ENCODE measurements around the gene GRIK3. TPM values are rescaled to one million over a fixed set of nuclear protein-coding genes. Genes with fewer than 3 reads are reported as not detected.
"Not testable (repeated sequence)": the region's sequence is repeated elsewhere in the genome, so short reads cannot be mapped to it uniquely, and the experiment has no call there.

Gene GRIK3
- total RNA-seq: not detected in 2 replicates

DNA sequence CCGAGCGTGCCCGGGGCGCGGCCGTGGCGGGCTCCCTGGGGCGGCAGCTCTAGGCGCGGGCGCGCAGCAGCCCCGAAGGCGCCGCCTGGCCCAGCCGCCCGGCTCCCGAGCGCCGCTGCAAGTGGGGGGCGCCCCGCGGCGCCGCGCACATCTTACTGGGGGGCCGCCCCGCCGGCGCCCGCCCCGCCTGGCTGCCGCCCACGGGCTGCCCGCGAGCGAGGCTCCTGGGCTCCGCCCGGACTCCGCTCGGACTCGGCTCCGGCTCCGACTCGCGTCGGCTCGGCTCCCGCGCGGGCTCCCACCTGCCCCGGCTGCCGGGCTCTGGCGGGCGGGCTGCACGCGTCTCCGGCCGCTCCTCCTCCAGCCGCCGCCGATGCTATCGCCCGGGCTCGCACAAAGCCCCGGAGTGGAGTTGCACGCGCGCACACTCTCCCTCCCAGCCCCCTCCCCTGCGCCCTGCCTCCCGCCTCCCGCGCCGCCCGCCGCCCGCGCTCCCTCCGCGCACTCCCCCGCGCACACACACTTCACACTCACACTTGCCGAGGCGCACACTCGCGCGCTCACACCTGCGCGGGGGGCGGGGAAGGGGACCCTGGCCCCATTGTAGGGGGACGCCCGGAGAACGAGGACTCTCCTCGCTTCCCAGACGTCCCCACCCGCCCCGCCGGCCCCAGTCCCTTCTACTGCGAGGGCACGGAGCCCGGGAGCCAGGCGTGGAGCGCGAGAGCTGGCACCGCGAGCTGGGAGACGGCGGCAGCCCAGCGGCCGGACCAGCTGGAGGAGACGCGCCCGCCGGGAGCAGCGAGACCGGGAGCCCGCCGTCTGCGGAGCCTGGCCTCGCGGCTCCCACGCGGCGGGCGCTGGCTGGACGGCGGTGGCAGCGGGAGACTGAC, at the start of gene GRIK3:
Gene GRIK3 (minus strand): TSS at position 395 of the 893 bp plus-strand sequence. CDS start 407 bp downstream, outside the sequence.
- intact Hi-C loops (cut with micrococcal nuclease): no loop called here

DNA sequence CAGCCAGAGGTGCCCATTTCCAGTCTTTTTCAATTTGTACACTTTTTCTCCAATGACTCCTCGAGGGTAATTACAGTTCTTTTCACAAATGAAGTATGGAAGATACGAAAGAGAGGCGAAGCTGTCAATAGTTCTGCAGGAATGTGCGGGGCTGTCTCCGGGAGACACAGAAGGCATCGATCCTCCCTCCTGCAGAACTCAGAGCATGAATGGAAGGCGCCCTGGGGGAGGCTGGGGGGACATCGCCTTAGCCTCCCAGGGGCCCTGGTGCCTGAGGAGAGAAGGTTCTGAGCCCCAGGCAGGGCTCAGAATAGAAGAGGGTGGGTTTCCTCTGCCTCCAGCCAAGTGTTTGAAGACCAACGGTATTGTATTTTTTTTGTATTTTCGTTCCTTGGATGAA, 49.7 kb upstream of the GRIK3 start:
- intact Hi-C loops (cut with micrococcal nuclease): no loop called here

DNA sequence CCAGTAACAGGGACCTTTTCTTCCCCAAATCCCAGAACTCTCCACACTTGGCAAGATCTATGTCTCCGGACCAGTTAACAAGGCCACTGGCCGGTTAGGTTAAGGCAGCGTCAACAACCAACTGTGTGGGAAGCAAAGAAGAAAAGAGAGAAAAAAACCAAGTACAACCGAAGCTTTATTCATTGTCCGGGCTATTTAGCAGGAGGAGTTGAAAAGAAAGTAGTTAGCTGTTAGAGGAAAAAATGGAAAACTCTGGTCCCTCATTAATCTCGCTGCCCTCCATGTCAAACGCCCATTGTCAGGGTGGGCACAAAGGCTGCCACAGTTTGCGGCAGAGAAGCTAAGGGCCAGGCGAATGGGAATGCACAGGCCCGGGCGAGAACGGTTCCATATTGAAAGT, 49.3 kb upstream of the GRIK3 start:
- intact Hi-C loops (cut with micrococcal nuclease): no loop called here

GRCh38 chr1:37080296-37080986, 46.1 kb upstream of the GRIK3 start:
- intact Hi-C loops (cut with micrococcal nuclease): not testable (repeated sequence)

DNA sequence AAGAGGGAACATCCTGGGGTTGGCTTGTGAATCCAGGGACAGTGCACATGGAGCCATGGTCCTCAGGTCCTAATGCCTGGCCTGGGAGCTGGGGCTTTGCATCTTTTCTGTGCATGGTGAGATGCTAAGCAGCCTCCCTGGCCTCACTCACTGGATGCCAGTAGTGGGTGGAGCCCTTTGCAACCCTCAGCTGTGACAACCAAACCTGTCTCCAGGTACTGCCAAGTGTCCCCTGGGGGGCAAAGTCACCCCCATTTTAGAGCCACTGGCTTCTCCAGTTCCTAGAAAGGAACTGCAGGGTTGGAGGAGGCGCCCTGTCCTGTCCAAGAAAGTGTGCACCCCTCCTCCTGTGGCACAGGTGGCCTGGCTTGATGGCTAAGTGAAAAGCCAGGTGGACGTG, 44.6 kb upstream of the GRIK3 start:
- intact Hi-C loops (cut with micrococcal nuclease): no loop called here

GRCh38 chr1:37076168-37076567, 41.9 kb upstream of the GRIK3 start:
- intact Hi-C loops (cut with micrococcal nuclease): no loop called here

GRCh38 chr1:37073854-37074379, 39.6 kb upstream of the GRIK3 start:
- intact Hi-C loops (cut with micrococcal nuclease): no loop called here

DNA sequence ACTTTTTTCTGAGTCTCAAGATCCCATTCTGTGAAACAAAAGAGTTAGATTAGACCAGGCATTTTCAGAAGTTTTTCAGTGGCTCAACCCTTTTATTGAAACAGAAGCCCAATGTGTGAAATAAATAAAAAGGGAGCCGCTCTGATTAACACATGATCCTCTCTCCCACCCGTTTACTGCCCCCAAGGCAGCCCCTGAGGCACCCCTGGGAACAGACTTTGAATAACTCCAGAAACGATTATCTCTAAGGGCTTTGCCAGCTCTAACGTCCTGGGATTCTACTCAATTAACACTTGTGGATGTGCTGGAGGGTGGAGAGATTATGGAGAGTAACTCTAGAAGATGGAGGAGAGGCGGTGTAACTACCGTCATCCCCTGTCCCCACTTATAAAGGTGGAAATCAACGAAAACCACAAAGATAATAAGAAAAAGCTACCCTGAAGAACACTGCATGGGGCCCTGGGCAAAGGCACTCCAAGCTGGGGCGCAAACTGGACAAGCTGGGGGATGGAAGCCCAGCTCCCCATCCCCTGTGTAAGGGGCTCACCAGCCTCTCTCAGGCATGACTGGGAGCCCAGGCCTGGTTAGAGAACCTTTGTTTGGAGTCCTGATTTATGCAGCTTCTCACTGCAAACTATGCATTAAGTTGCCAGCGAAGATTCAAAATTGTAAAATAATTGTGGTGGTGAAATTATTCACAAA, 39.0 kb upstream of the GRIK3 start:
- intact Hi-C loops (cut with micrococcal nuclease): no loop called here

- intact Hi-C loops (cut with micrococcal nuclease): no loop called here
These were observed 37.5 kb upstream of the GRIK3 start for GRCh38 chr1:37071829-37072228.

DNA sequence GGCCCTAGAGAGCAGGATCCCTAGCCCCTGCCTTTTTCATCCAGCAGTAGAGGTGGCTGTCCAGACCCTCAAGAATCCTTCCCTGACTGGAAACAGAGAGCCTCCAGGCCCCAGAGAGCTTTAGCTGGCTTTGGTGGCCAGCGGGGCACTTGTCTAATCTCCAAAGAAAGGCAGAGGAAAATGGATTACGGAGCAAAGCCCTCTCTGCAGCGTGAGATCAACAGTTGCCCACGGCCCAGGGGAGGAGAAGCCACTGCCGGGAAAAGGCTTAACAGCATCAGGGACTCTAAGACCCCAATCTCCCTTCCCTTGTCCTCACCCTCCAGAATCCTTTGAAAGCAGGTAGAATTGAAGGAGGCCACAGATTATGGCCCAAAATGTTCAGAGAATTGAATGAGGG, 35.8 kb upstream of the GRIK3 start:
- intact Hi-C loops (cut with micrococcal nuclease): no loop called here

GRCh38 chr1:37069406-37069805, 35.1 kb upstream of the GRIK3 start:
- intact Hi-C loops (cut with micrococcal nuclease): no loop called here

- intact Hi-C loops (cut with micrococcal nuclease): no loop called here
These were observed 34.6 kb upstream of the GRIK3 start for GRCh38 chr1:37068897-37069296.

GRCh38 chr1:37068260-37068659, 33.9 kb upstream of the GRIK3 start:
- intact Hi-C loops (cut with micrococcal nuclease): no loop called here

DNA sequence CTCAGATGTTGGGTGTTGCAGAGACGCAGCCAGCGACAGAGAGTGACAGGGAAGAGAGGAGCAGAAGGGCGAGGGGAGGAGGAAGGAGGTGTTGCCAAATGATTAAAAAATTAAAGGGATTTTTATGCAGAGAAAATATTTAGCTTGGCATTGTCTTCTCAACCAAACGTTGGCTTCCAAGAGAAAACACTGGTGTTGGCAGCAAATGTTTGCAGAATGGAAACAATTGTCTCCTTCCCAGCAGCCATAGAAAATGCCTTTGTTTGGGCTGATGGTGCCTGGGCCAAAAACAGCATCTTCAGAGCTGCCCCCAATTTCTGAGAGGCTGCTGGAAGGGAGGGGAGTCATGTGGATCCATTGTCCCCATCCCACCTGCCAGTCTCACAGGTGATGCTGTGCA, 29.7 kb upstream of the GRIK3 start:
- intact Hi-C loops (cut with micrococcal nuclease): no loop called here

DNA sequence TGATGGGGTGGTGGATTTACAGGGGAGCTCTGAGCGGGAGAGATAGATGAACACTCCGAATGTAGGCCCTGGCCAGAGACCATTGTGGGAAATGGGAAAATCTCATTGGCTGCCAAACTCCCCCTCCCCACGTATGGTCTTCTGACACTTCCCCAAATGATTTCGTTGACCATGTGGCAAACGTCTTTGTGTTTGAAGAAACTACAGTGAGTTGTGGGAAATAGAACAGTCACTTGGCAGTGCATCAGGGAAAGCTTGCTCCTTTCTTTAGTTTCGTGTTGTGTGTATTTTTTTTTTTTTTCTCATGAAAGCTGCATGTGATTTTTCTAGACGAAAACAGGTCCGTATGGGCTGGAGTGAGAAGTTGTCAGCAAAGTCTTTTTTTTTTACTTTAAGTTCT, 25.0 kb upstream of the GRIK3 start:
- intact Hi-C loops (cut with micrococcal nuclease): no loop called here

DNA sequence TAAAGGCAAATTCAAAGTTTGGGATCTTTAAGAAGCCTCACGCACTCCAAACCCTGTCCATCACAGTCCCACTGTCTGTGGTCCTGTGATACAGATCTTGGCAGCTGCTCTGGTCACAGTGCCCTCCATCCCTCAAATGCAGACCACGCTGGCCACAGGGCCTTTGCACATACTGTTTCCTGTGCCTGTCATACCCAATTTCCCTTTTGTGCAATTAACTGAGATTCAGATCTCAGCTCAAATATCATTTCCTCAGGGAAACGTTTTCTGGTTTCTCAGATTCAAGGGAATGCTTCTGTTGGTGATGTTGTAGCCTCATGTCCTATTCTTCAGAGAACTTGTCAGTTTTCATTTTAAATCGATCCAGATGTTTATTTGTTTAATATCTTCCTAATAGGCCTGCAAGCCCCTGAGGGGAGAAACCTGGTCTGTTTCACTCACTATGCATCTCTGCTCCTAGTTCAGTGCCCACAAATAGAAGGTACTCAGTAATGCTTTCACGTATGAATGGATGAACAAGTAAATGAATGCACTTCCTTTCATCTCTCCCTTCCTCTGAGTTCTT, 24.2 kb upstream of the GRIK3 start:
- intact Hi-C loops (cut with micrococcal nuclease): no loop called here

- intact Hi-C loops (cut with micrococcal nuclease): no loop called here
These were observed 22.0 kb upstream of the GRIK3 start for GRCh38 chr1:37056325-37056724.

- intact Hi-C loops (cut with micrococcal nuclease): no loop called here
These were observed 21.3 kb upstream of the GRIK3 start for GRCh38 chr1:37055631-37056030.

DNA sequence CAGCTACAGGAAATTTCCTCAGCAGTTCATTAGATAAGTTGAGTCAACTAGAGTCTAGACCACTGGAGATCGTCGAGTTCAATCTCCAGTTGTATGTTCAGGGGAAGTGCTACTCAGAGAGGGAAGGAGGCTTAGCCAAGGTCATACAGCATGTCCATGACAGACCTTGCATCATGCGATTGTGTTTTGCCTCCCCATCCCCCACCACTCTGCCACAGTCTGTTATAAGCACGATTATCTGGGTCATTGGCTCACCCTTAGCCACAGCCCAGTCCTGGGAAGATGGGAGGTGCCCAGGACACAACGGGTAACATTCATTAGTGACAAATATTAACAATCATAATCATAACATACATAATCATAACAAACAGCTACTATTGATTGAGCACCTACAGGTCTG, 18.9 kb upstream of the GRIK3 start:
- intact Hi-C loops (cut with micrococcal nuclease): no loop called here

- intact Hi-C loops (cut with micrococcal nuclease): no loop called here
These were observed 17.8 kb upstream of the GRIK3 start for GRCh38 chr1:37052120-37052519.

DNA sequence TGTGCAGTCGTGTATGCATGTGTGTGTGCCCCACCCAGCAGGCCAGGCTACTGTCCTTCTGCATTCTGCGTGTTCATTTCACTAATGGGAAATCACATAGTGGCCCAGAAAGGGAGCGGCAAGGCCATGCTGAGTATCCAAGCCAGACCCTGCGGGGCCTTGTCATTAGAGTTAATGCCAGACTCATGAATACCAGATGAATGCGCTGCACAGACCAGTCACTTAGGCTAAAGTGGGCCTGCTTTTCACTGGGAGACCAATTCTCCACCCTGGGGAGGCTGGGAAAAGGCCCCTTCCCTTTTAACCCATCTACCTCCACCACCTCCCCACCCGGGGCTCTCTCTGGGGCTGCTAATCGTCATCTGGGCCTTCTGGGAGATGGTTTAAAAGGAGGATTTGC, 17.0 kb upstream of the GRIK3 start:
- intact Hi-C loops (cut with micrococcal nuclease): no loop called here

DNA sequence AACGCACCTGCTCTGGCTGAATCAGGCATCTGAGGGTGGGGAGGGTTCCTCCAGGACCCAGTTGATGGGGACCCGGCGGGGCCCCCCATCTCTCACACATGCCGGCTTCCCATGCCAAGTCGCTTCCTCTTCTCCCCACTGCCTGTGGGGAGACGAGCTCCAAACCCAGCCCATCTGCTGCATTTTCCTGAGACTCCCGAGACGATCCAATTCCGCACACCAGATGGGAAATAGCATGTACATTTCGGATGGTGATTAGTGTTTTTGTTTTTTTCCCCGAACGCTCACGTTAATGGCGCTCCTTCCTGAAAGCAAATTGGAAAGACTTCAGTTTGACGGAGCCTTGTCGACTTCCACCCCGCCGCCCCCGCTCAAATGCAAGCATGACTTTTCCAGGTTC, 13.2 kb upstream of the GRIK3 start:
- intact Hi-C loops (cut with micrococcal nuclease): no loop called here

Measured in T-helper 1 cell treated with Interleukin-12 subunit alpha and Interleukin-12 subunit beta and Interleukin-4 antibody, amounts not matched to agents 30 ng/mL and 1 ng/mL, for 36 hours (primary cell).